ENCODE results near the gene LEFTY1.

- TF ChIP-seq EZH2 (IDR thresholded peaks at IDR 0.05; ENCODE audit: low read length, missing control alignments): no peak
- TF ChIP-seq, protein P1, sequence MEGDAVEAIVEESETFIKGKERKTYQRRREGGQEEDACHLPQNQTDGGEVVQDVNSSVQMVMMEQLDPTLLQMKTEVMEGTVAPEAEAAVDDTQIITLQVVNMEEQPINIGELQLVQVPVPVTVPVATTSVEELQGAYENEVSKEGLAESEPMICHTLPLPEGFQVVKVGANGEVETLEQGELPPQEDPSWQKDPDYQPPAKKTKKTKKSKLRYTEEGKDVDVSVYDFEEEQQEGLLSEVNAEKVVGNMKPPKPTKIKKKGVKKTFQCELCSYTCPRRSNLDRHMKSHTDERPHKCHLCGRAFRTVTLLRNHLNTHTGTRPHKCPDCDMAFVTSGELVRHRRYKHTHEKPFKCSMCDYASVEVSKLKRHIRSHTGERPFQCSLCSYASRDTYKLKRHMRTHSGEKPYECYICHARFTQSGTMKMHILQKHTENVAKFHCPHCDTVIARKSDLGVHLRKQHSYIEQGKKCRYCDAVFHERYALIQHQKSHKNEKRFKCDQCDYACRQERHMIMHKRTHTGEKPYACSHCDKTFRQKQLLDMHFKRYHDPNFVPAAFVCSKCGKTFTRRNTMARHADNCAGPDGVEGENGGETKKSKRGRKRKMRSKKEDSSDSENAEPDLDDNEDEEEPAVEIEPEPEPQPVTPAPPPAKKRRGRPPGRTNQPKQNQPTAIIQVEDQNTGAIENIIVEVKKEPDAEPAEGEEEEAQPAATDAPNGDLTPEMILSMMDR (conservative IDR thresholded peaks at IDR 0.05 in 1 of 2, IDR thresholded peaks at IDR 0.05 in 1 of 2; ENCODE audit: low read depth in 1 of 2, low read length in 2 of 2): no peak
These were observed 35.5 kb downstream of the LEFTY1 start for GRCh38 chr1:225853441-225853840.
